ENCODE measurements around the gene UNC45B. TPM values are rescaled to one million over a fixed set of nuclear protein-coding genes. Genes with fewer than 3 reads are reported as not detected.
A peak's percentile ranks its signal among the peaks of the same experiment; 100 is the strongest.
"Not testable (repeated sequence)": the region's sequence is repeated elsewhere in the genome, so short reads cannot be mapped to it uniquely, and the experiment has no call there.

Gene UNC45B
- total RNA-seq, 2 experiments from 2014 or later = 0.10 TPM

GRCh38 chr17:35212668-35213067 is 65.1 kb downstream of the UNC45B start:
- H3K9me3 Mint-ChIP-seq = peaks cover 29% of the 10 kb centered on the region
- ChIA-PET POLR2A (no interaction called here), CTCF (interaction anchor here (0.7 to 2.9 kb wide), 10 partner anchors 9 to 596 kb away, joined by 3 to 15 read pairs (median 4); no protein-coding TSS in a partner anchor)
- peaks cover 41% of the 10 kb centered on the region for H3K36me3 Mint-ChIP-seq (ENCODE audit: low read depth)
- peaks cover 82% of the 10 kb centered on the region for H3K4me1 Mint-ChIP-seq
- peak overlapping the region; percentile 98 for H3K27ac Mint-ChIP-seq
- no peaks in the 10 kb centered on the region for H3K27me3 Mint-ChIP-seq
- H3K4me3 Mint-ChIP-seq = peak overlapping the region; percentile 69
- DNase-seq = no peak

- CTCF ChIA-PET = interaction anchor here (0.6 to 2.9 kb wide), 14 partner anchors 15 to 326 kb away, joined by 3 to 15 read pairs (median 4); partner anchors contain the start of gene SLFN5
Measured at GRCh38 chr17:35213412-35213940, 65.9 kb downstream of the UNC45B start.

GRCh38 chr17:35214192-35214591 is 66.6 kb downstream of the UNC45B start:
- DNase-seq = peak; percentile 79
- CTCF ChIA-PET = interaction anchor here (0.6 to 2.9 kb wide), 13 partner anchors 10 to 325 kb away, joined by 3 to 15 read pairs (median 4); partner anchors contain the start of gene SLFN5
- Mint-ChIP-seq H3K4me3 (peak overlapping the region; percentile 69), H3K27ac (peak overlapping the region; percentile 98), H3K36me3 (ENCODE audit: low read depth) (peaks cover 41% of the 10 kb centered on the region), H3K4me1 (peaks cover 90% of the 10 kb centered on the region), H3K27me3 (no peaks in the 10 kb centered on the region), H3K9me3 (peaks cover 25% of the 10 kb centered on the region)
- POLR2A ChIA-PET = interaction anchor here (0.6 to 2.3 kb wide), 8 partner anchors 24 to 194 kb away, joined by 3 to 16 read pairs (median 4); partner anchors contain the start of gene SLFN5

More at GRCh38 chr17:35213412-35213940, 65.9 kb downstream of the UNC45B start:
- POLR2A ChIA-PET = interaction anchor here (0.6 to 2.3 kb wide), 5 partner anchors 28 to 194 kb away, joined by 3 to 16 read pairs (median 4); partner anchors contain the start of gene SLFN5
- H3K4me1 Mint-ChIP-seq = peaks cover 89% of the 10 kb centered on the region
- H3K27ac Mint-ChIP-seq = peak overlapping the region; percentile 98
- DNase-seq = no peak
- peaks cover 42% of the 10 kb centered on the region for H3K36me3 Mint-ChIP-seq (ENCODE audit: low read depth)
- peak overlapping the region; percentile 69 for H3K4me3 Mint-ChIP-seq
- H3K9me3 Mint-ChIP-seq = peaks cover 29% of the 10 kb centered on the region
- H3K27me3 Mint-ChIP-seq = no peaks in the 10 kb centered on the region

- Mint-ChIP-seq H3K4me3 (peak overlapping the region; percentile 69), H3K4me1 (peaks cover 90% of the 10 kb centered on the region), H3K27ac (peak overlapping the region; percentile 98), H3K27me3 (no peaks in the 10 kb centered on the region), H3K9me3 (peaks cover 19% of the 10 kb centered on the region), H3K36me3 (ENCODE audit: low read depth) (peaks cover 37% of the 10 kb centered on the region)
- ChIA-PET CTCF (interaction anchor here (0.7 to 2.9 kb wide), 9 partner anchors 9 to 325 kb away, joined by 3 to 15 read pairs (median 4); no protein-coding TSS in a partner anchor), POLR2A (interaction anchor here (0.6 to 2.3 kb wide), 7 partner anchors 23 to 151 kb away, joined by 3 to 16 read pairs (median 5); partner anchors contain the start of gene SLFN5)
- DNase-seq = peak; percentile 38
Measured at GRCh38 chr17:35214631-35215273, 67.1 kb downstream of the UNC45B start.

- no peaks in the 10 kb centered on the region for H3K27me3 Mint-ChIP-seq
- ChIA-PET POLR2A (no interaction called here), CTCF (no interaction called here)
- peaks cover 40% of the 10 kb centered on the region for H3K36me3 Mint-ChIP-seq (ENCODE audit: low read depth)
- no peak for DNase-seq
- peak overlapping the region; percentile 76 for H3K27ac Mint-ChIP-seq
- peaks cover 18% of the 10 kb centered on the region for H3K9me3 Mint-ChIP-seq
- H3K4me3 Mint-ChIP-seq = no peak overlapping the region
- peaks cover 85% of the 10 kb centered on the region for H3K4me1 Mint-ChIP-seq
Measured at GRCh38 chr17:35217107-35217506, 69.5 kb downstream of the UNC45B start.

- peaks cover 40% of the 10 kb centered on the region for H3K36me3 Mint-ChIP-seq (ENCODE audit: low read depth)
- H3K9me3 Mint-ChIP-seq = peaks cover 24% of the 10 kb centered on the region
- DNase-seq = no peak
- peaks cover 69% of the 10 kb centered on the region for H3K4me1 Mint-ChIP-seq
- peak overlapping the region; percentile 94 for H3K27ac Mint-ChIP-seq
- POLR2A ChIA-PET = interaction anchor here (0.6 to 1.0 kb wide), 2 partner anchors 9 to 316 kb away, joined by 3 to 4 read pairs; no protein-coding TSS in a partner anchor
- H3K4me3 Mint-ChIP-seq = peak overlapping the region; percentile 66
- CTCF ChIA-PET = interaction anchor here (1.4 kb wide), 1 partner anchor 9 kb away, joined by 5 read pairs; no protein-coding TSS in a partner anchor
- H3K27me3 Mint-ChIP-seq = no peaks in the 10 kb centered on the region
Measured at GRCh38 chr17:35218915-35219314, 71.3 kb downstream of the UNC45B start.

GRCh38 chr17:35222452-35222851 is 74.8 kb downstream of the UNC45B start:
- H3K36me3 Mint-ChIP-seq (ENCODE audit: low read depth) = peaks cover 41% of the 10 kb centered on the region
- no peak overlapping the region for H3K4me3 Mint-ChIP-seq
- ChIA-PET POLR2A (no interaction called here), CTCF (interaction anchor here (0.6 to 1.3 kb wide), 5 partner anchors 11 to 452 kb away, joined by 3 to 4 read pairs (median 3); no protein-coding TSS in a partner anchor)
- DNase-seq = no peak
- peaks cover 46% of the 10 kb centered on the region for H3K4me1 Mint-ChIP-seq
- no peak overlapping the region for H3K27ac Mint-ChIP-seq
- no peaks in the 10 kb centered on the region for H3K27me3 Mint-ChIP-seq
- H3K9me3 Mint-ChIP-seq = peaks cover 27% of the 10 kb centered on the region

GRCh38 chr17:35224436-35224835 is 76.8 kb downstream of the UNC45B start:
- POLR2A ChIA-PET = no interaction called here
- DNase-seq = no peak
- Mint-ChIP-seq H3K4me1 (peaks cover 34% of the 10 kb centered on the region), H3K27me3 (no peaks in the 10 kb centered on the region), H3K4me3 (no peak overlapping the region), H3K36me3 (ENCODE audit: low read depth) (peaks cover 46% of the 10 kb centered on the region), H3K27ac (no peak overlapping the region), H3K9me3 (peaks cover 31% of the 10 kb centered on the region)
- CTCF ChIA-PET = interaction anchor here (0.6 to 1.3 kb wide), 2 partner anchors 10 to 29 kb away, joined by 4 read pairs; no protein-coding TSS in a partner anchor

GRCh38 chr17:35227546-35227945 is 79.9 kb downstream of the UNC45B start:
- Mint-ChIP-seq H3K4me3 (no peak overlapping the region), H3K36me3 (ENCODE audit: low read depth) (peaks cover 50% of the 10 kb centered on the region), H3K27me3 (no peaks in the 10 kb centered on the region), H3K9me3 (peaks cover 28% of the 10 kb centered on the region), H3K4me1 (peaks cover 31% of the 10 kb centered on the region), H3K27ac (no peak overlapping the region)
- no peak for DNase-seq
- CTCF ChIA-PET = interaction anchor here (1.2 to 3.0 kb wide), 5 partner anchors 9 to 85 kb away, joined by 3 to 15 read pairs (median 5); no protein-coding TSS in a partner anchor
- POLR2A ChIA-PET = no interaction called here

GRCh38 chr17:35229638-35230037 is 82.0 kb downstream of the UNC45B start:
- Mint-ChIP-seq H3K27me3 (no peaks in the 10 kb centered on the region), H3K27ac (no peak overlapping the region), H3K4me3 (no peak overlapping the region), H3K9me3 (peaks cover 20% of the 10 kb centered on the region), H3K36me3 (ENCODE audit: low read depth) (peaks cover 45% of the 10 kb centered on the region), H3K4me1 (peaks cover 26% of the 10 kb centered on the region)
- ChIA-PET POLR2A (no interaction called here), CTCF (interaction anchor here (1.9 to 3.0 kb wide), 2 partner anchors 9 to 16 kb away, joined by 4 to 15 read pairs; no protein-coding TSS in a partner anchor)
- DNase-seq = no peak

- H3K27ac Mint-ChIP-seq, CTCF ChIA-PET, POLR2A ChIA-PET, H3K4me3 Mint-ChIP-seq, DNase-seq, H3K27me3 Mint-ChIP-seq: not testable (repeated sequence)
- Mint-ChIP-seq H3K36me3 (ENCODE audit: low read depth) (peaks cover 73% of the 10 kb centered on the region), H3K9me3 (peaks cover 36% of the 10 kb centered on the region), H3K4me1 (peaks cover 62% of the 10 kb centered on the region)
Measured at GRCh38 chr17:35234315-35234714, 86.7 kb downstream of the UNC45B start.

GRCh38 chr17:35235289-35235688 is 87.7 kb downstream of the UNC45B start:
- H3K4me1 Mint-ChIP-seq = peaks cover 64% of the 10 kb centered on the region
- H3K36me3 Mint-ChIP-seq (ENCODE audit: low read depth) = peaks cover 72% of the 10 kb centered on the region
- CTCF ChIA-PET = interaction anchor here (0.6 kb wide), 1 partner anchor 90 kb away, joined by 4 read pairs; no protein-coding TSS in a partner anchor
- H3K27ac Mint-ChIP-seq = peak overlapping the region; percentile 52
- POLR2A ChIA-PET = interaction anchor here (0.6 kb wide), 1 partner anchor 352 kb away, joined by 3 read pairs; the partner anchor contains the start of gene AP2B1
- H3K27me3 Mint-ChIP-seq = no peaks in the 10 kb centered on the region
- H3K4me3 Mint-ChIP-seq = no peak overlapping the region
- peaks cover 31% of the 10 kb centered on the region for H3K9me3 Mint-ChIP-seq
- DNase-seq = no peak
